IPS-20b (cell line): ENCODE data around the gene RAB5B.
A peak's percentile ranks its signal among the peaks of the same experiment; 100 is the strongest.

Experiments used
- H3K27ac ChIP-seq: one replicate; pipeline ENCODE4 v1.5.1; 2013; ENCODE audit warnings: low read length
- H3K27me3 ChIP-seq: 2 replicates; pipeline ENCODE4 v1.6.1; 2013; ENCODE audit warnings: mild to moderate bottlenecking, low read length, inconsistent platforms; ENCODE audit not compliant: insufficient read depth
- H3K36me3 ChIP-seq: 2 replicates; pipeline ENCODE4 v1.6.1; 2013; ENCODE audit warnings: low read depth, mild to moderate bottlenecking, inconsistent platforms, low read length, moderate library complexity; ENCODE audit not compliant: insufficient read depth
- H3K4me1 ChIP-seq: 2 replicates; pipeline ENCODE4 v1.6.1; 2013; ENCODE audit warnings: mild to moderate bottlenecking, control low read depth, inconsistent platforms, low read length, moderate library complexity; ENCODE audit not compliant: insufficient read depth
- H3K4me3 ChIP-seq: 2 replicates; pipeline ENCODE4 v1.5.1; 2013; ENCODE audit warnings: mild to moderate bottlenecking, low read length, inconsistent platforms
- H3K9ac ChIP-seq: 2 replicates; pipeline ENCODE4 v1.6.1; 2013; ENCODE audit warnings: low read depth, mild to moderate bottlenecking, inconsistent platforms, low read length, moderate library complexity
- H3K9me3 ChIP-seq: 2 replicates; pipeline ENCODE4 v1.6.1; 2013; ENCODE audit warnings: mild to moderate bottlenecking, low read depth, low read length, inconsistent platforms; ENCODE audit not compliant: insufficient read depth

RAB5B gene, protein sequence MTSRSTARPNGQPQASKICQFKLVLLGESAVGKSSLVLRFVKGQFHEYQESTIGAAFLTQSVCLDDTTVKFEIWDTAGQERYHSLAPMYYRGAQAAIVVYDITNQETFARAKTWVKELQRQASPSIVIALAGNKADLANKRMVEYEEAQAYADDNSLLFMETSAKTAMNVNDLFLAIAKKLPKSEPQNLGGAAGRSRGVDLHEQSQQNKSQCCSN

DNA sequence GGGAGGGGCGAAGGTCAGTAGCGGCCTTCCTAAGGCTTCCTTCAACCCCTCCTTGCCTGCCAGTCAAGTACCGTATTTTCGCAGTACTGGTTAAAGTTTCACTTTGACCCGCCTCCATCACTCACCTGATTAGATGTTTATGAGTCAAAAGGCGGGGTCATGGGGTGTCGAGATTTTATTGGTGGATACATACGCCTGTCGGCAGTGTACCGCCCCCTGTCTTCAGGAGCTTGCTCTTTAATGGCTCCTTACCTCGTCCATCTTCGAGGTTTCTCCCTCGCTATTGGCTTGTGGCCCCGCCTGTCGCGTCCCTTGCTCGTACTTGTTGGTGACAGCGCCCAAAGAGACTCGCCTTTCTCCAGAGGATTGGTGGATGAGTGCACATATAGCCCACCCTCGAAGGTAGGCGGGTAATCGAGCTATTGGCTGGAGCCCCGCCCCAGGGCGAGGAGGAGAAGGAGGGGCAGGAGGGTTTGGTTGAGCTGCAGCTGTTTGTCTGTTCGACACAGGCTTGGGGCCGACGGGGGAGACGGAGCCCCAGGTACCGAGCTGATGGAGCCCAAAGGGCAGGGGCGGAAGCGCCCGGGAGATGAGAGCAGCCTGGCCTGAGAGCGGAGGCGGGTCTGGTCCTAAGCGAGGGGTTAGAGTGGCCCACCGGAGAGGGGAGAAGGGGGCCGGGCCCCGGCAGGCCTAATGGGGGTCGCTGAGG is at the start of gene RAB5B:
TSS of gene RAB5B (plus strand) at position 480 of the 709 bp plus-strand sequence. CDS start 12,883 bp downstream, outside the sequence.
- Histone ChIP-seq H3K9ac (peak within 1 kb of the TSS; percentile 90), H3K9me3 (no peaks in the 10 kb centered on the region), H3K27me3 (no peaks in the 10 kb centered on the region), H3K36me3 (peaks cover 45% of the 10 kb centered on the region), H3K4me1 (peaks cover 10% of the 10 kb centered on the region; the same call in 1 of the 2 replicates), H3K27ac (peak within 1 kb of the TSS; percentile 86), H3K4me3 (peak within 1 kb of the TSS; percentile 98)

- Histone ChIP-seq H3K9ac (peak overlapping the region; percentile 96; the same call in 1 of the 2 replicates), H3K4me1 (peaks cover 9% of the 10 kb centered on the region; the same call in 1 of the 2 replicates), H3K27me3 (no peaks in the 10 kb centered on the region), H3K4me3 (peak overlapping the region; percentile 93; the same call in 1 of the 2 replicates), H3K9me3 (no peaks in the 10 kb centered on the region), H3K27ac (no peak overlapping the region), H3K36me3 (peaks cover 34% of the 10 kb centered on the region)
These were observed 48.5 kb upstream of the RAB5B start for GRCh38 chr12:55925371-55925770.

DNA sequence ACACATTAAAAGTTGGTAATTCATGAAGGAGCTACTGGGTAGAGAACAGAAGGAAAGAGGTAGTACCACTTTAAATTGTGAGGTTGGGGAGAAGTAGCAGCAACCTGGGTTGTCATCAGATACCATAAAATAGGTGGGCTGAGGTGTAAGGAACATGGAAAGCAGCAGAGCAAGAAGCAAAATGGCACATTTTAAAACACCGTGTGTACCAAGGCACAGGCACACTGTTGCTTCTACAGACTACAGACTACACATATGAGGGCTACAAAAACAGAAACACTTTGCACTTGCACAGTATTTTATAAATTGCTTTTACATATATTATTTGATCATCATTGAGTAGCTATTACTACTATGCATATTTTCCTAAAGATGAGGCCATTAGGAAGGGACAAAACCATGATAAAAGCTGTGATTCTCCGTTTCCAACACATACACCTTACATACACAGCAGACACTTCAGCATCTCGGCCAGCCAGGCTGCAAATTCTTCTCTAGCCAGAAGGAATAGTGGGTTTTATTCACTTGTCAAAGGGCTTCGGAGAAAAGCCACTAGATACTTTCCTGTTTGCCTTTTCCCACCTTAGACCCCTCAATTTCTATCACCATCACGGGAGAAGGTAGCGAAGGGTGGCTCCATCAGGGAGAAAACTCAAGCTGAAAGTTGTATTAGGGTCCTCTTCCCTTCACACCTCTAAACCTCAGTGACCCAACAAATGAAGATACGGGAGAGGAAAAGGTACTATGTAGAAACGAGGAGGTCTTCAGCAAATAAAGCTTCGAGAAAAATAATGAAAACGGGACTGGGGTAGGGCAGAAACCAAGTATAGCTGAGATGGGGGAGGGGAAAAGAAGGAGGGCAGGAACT is 47.8 kb upstream of the RAB5B start:
- Histone ChIP-seq H3K4me3 (peak overlapping the region; percentile 93), H3K27me3 (peaks cover 2% of the 10 kb centered on the region; the same call in 1 of the 2 replicates), H3K9ac (peak overlapping the region; percentile 96; the same call in 1 of the 2 replicates), H3K9me3 (no peaks in the 10 kb centered on the region), H3K27ac (peak overlapping the region; percentile 35), H3K36me3 (peaks cover 30% of the 10 kb centered on the region), H3K4me1 (peaks cover 10% of the 10 kb centered on the region; the same call in 1 of the 2 replicates)

DNA sequence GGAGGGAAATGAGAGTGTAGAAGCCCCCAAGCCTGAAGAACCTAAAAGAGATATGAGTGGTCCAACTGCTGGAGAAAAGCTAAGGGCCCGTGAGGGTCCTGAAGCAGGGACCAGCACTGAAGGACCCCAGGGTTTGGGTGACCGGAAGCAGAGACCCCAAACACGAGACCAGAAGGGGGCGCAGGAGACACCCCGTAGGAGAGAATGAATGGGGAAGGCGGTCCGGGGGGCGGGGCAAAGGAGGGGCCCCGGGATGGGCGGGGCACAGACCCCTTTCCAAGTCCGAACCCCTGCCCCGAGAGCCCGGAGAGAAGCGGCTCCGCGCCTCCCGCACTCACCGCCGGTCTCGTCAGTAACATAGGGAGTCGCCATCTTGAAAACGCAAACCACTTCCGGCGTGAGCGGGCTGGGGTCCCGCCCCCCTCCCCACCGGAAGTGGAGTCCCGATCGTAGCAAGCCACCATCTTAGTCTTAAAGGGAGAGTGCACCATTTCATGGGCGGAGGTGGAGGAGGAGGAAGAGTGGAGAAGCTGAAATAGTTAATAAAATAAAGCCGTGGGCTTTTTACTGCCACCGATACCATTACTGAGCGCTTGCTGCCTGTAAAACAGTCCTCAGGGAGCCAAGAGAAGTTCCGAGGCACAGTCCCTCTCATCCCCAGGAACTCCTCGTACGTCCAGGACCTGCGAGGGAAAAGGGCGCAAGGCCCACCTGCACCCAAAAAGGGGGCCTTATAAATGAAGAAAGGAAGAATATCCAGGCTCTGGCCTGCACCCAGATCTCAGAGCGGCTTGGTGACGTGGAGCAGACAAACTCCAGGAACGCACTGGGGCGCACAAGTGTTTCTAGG is 46.9 kb upstream of the RAB5B start:
- Histone ChIP-seq H3K27ac (peak overlapping the region; percentile 84), H3K4me1 (peaks cover 15% of the 10 kb centered on the region), H3K4me3 (peak overlapping the region; percentile 93), H3K9ac (peak overlapping the region; percentile 96), H3K9me3 (no peaks in the 10 kb centered on the region), H3K27me3 (peaks cover 8% of the 10 kb centered on the region; the same call in 1 of the 2 replicates), H3K36me3 (peaks cover 27% of the 10 kb centered on the region)

DNA sequence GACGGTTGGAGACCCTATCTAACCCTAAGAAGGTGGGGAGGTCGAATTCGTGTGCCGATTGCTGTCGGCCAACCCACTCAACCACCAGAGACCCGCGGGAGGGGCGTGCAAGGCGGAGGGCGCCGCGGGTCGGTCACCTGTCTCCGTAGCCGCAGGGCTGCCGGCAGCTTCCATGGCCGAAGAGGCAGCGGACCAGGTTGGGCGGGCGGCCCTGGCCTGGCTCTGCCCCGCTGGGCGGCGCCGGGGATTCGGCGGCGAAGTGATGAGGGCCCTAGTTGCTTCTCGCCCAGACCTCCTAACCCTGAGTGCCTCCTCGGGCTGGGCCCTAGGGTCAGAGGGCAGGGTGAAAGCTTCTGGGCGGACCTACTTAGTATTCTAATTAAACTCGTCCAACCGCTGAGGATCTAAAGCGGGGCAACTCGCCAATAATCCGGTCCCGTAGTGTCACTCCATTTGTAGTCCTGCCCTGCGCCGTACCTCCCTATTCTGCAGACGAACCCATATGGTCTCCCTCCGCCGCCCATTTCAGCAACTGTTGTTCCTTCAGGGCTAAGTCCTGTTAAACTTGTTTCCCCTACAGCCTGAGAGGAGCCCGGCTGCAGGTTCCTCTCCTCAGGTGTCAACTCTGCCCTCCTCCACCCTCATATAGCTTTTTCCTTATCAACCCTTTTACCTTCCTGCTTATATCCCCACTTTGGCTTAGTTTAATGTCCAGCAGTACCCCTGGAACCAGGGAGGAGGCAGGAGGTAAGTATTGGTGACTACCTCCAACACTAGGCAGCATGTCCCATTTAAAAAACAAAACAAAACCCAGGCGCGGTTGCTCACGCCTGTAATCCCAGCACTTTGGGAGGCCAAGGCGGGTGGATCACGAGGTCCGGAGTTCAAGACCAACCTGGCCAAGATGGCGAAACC is 46.0 kb upstream of the RAB5B start, which contains the start of gene PYM1:
TSS of gene PYM1 (minus strand) at position 307 of the 915 bp plus-strand sequence. CDS start at position 174, 133 bp downstream.
- peaks cover 15% of the 10 kb centered on the region for H3K4me1 ChIP-seq
- peak within 1 kb of the TSS; percentile 93 for H3K4me3 ChIP-seq
- peak within 1 kb of the TSS; percentile 84 for H3K27ac ChIP-seq
- peaks cover 17% of the 10 kb centered on the region for H3K27me3 ChIP-seq
- H3K36me3 ChIP-seq, result peaks cover 19% of the 10 kb centered on the region
- no peaks in the 10 kb centered on the region for H3K9me3 ChIP-seq
- H3K9ac ChIP-seq, result peak within 1 kb of the TSS; percentile 96

DNA sequence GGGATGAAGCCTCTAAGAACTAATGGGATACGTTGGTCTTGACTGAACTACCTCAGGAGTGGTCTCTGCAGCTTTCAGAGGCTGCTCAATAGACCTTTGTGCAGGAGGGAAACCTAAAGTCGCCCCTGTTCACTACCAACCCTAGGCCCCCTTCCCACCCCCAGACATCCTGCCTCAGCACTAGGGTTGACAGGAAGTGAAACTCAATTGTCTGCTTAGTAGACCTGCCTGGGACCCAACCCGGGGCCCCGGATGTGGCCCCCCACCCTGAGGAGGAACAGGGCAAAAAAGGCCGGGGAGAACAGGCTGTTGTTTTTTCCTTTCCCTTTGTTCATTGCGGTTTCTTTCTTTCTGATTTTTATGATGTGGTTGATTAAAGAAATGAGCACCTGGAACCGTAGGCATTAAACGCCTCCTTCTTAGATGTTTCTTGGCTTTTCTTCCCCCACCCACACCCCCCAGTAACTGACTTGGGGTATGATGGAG is 44.5 kb upstream of the RAB5B start:
- Histone ChIP-seq H3K4me1 (peaks cover 15% of the 10 kb centered on the region), H3K4me3 (no peak overlapping the region), H3K27me3 (peaks cover 32% of the 10 kb centered on the region), H3K9me3 (no peaks in the 10 kb centered on the region), H3K36me3 (peaks cover 10% of the 10 kb centered on the region), H3K9ac (no peak overlapping the region), H3K27ac (no peak overlapping the region)

DNA sequence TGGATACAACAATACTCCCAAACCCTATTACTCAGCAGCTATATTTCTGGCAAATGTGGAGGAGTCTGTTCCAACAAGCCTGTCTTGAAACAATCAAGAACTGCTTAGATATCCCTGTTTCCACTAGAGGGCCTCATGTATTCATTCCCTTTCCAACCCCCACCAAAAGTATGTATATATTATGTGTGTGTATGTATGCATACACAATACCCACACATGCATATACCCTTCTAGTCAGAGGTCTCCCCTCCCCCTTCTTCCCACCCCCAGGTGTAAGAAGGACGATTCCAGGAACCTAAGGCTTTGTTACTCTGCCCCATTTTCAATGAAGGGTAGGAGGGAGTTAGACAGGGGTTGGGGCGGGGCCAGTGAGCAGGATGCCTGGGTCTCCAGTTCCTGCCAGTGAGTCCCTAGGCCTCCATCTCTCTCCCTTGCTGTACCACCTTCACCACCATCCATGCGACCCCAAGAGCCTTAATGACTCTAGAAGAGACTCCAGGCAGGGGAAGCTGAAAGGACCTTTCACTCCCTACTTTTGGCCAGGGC is 43.0 kb upstream of the RAB5B start, which contains the start of gene DGKA:
TSS of gene DGKA (plus strand) at position 392 of the 546 bp plus-strand sequence. CDS start 5,342 bp downstream, outside the sequence.
- peaks cover under 1% of the 10 kb centered on the region for H3K36me3 ChIP-seq
- peaks cover 42% of the 10 kb centered on the region for H3K27me3 ChIP-seq
- no peaks in the 10 kb centered on the region for H3K9me3 ChIP-seq
- peaks cover 12% of the 10 kb centered on the region for H3K4me1 ChIP-seq
- peak within 1 kb of the TSS; percentile 61; the same call in 1 of the 2 replicates for H3K9ac ChIP-seq
- H3K4me3 ChIP-seq, result peak within 1 kb of the TSS; percentile 75
- H3K27ac ChIP-seq, result no peak within 1 kb of the TSS

- peak overlapping the region; percentile 61; the same call in 1 of the 2 replicates for H3K9ac ChIP-seq
These were observed 42.5 kb upstream of the RAB5B start for GRCh38 chr12:55931317-55931779.

GRCh38 chr12:55931780-55932550 is 41.9 kb upstream of the RAB5B start:
- no peaks in the 10 kb centered on the region for H3K9me3 ChIP-seq
- H3K4me1 ChIP-seq, result peaks cover 12% of the 10 kb centered on the region
- H3K9ac ChIP-seq, result peak overlapping the region; percentile 61; the same call in 1 of the 2 replicates
- H3K27me3 ChIP-seq, result peaks cover 42% of the 10 kb centered on the region
- peak overlapping the region; percentile 75 for H3K4me3 ChIP-seq
- no peaks in the 10 kb centered on the region for H3K36me3 ChIP-seq
- no peak overlapping the region for H3K27ac ChIP-seq

More at GRCh38 chr12:55931317-55931779, 42.5 kb upstream of the RAB5B start:
- peaks cover 42% of the 10 kb centered on the region for H3K27me3 ChIP-seq
- no peak overlapping the region for H3K27ac ChIP-seq
- H3K9me3 ChIP-seq, result no peaks in the 10 kb centered on the region
- H3K36me3 ChIP-seq, result no peaks in the 10 kb centered on the region
- peaks cover 12% of the 10 kb centered on the region for H3K4me1 ChIP-seq
- peak overlapping the region; percentile 75 for H3K4me3 ChIP-seq
